Suprapubic skin (tissue), 4 donors: ENCODE measurements around the gene SNRPB. TPM values are rescaled to one million over a fixed set of nuclear protein-coding genes. Genes with fewer than 3 reads are reported as not detected.
A peak's percentile ranks its signal among the peaks of the same experiment; 100 is the strongest.

ENCODE experiments used
- DNase-seq, 2 donors: peaks; one replicate each; pipeline ENCODE4 v3.0.0-alpha.2; 2019; ENCODE audit warnings: low spot score in 2 of 2
- H3K27ac ChIP-seq: fragments of 200-600 bp; sonication (generic); one replicate; pipeline ENCODE4 v1.5.1; 2019
- H3K27me3 ChIP-seq: fragments of 200-600 bp; sonication (generic); one replicate; pipeline ENCODE4 v1.5.1; 2019
- H3K36me3 ChIP-seq: fragments of 200-600 bp; sonication (generic); one replicate; pipeline ENCODE4 v1.5.1; 2019
- H3K4me1 ChIP-seq: fragments of 200-600 bp; sonication (generic); one replicate; pipeline ENCODE4 v1.5.1; 2019
- H3K4me3 ChIP-seq: fragments of 200-600 bp; sonication (generic); one replicate; pipeline ENCODE4 v1.5.1; 2019; ENCODE audit warnings: mild to moderate bottlenecking
- H3K9me3 ChIP-seq: fragments of 200-600 bp; sonication (generic); one replicate; pipeline ENCODE4 v1.5.1; 2019
- EP300 ChIP-seq: sonication (generic); formaldehyde crosslinking; IDR thresholded peaks from one replicate; pipeline ENCODE4 v1.6.1; 2017; ENCODE audit warnings: antibody characterized with exemption
- POLR2A ChIP-seq, 2 donors: fragments of 450-650 bp; IDR thresholded peaks; one replicate each; pipeline ENCODE4 v1.6.1; 2017; ENCODE audit warnings: antibody characterized with exemption in 2 of 2, mild to moderate bottlenecking in 2 of 2, moderate library complexity in 2 of 2
- POLR2AphosphoS5 ChIP-seq, 3 donors: sonication (generic); formaldehyde crosslinking; IDR thresholded peaks; one replicate each; pipeline ENCODE4 v1.6.1; 2017; ENCODE audit warnings: antibody characterized with exemption in 3 of 3
- WGBS: methylation state at CpG from one replicate; pipeline ENCODE4 v1.1.5; 2018; 5-methylcytosine and 5-hydroxymethylcytosine counted together
- total RNA-seq, 4 donors: library from RNA; depleted of rRNA; stranded (reverse); fragments of >200 nt; gene quantifications; one replicate each; pipeline ENCODE4 v1.1.0, GENCODE V29; 2016
- TF ChIP-seq, protein P1 (sequence below), 2 donors: fragments of 200-600 bp in 1 of 2; fragments of 450-650 bp in 1 of 2; sonication (generic) in 1 of 2; IDR thresholded peaks; one replicate each; pipeline ENCODE4 v1.5.1; 2016 to 2019; ENCODE audit warnings: antibody characterized with exemption in 2 of 2, mild to moderate bottlenecking in 1 of 2, moderate library complexity in 1 of 2

The SNRPB gene
- total RNA-seq, 4 donors from 2014 or later: 133 to 250 (median 221) TPM

GRCh38 chr20:2480381-2480780 is 9.8 kb upstream of the SNRPB start:
- H3K27me3 ChIP-seq: no peaks in the 10 kb centered on the region
- H3K4me1 ChIP-seq: no peaks in the 10 kb centered on the region
- TF ChIP-seq, protein P1, sequence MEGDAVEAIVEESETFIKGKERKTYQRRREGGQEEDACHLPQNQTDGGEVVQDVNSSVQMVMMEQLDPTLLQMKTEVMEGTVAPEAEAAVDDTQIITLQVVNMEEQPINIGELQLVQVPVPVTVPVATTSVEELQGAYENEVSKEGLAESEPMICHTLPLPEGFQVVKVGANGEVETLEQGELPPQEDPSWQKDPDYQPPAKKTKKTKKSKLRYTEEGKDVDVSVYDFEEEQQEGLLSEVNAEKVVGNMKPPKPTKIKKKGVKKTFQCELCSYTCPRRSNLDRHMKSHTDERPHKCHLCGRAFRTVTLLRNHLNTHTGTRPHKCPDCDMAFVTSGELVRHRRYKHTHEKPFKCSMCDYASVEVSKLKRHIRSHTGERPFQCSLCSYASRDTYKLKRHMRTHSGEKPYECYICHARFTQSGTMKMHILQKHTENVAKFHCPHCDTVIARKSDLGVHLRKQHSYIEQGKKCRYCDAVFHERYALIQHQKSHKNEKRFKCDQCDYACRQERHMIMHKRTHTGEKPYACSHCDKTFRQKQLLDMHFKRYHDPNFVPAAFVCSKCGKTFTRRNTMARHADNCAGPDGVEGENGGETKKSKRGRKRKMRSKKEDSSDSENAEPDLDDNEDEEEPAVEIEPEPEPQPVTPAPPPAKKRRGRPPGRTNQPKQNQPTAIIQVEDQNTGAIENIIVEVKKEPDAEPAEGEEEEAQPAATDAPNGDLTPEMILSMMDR (IDR thresholded peaks at IDR 0.05): no peak
- no peak for TF ChIP-seq POLR2A (IDR thresholded peaks at IDR 0.05)
- no peak for TF ChIP-seq POLR2AphosphoS5 (IDR thresholded peaks at IDR 0.05)
- no peak for TF ChIP-seq EP300
- 96% methylated on average over 2 of the region's 2 CpGs for WGBS
- H3K36me3 ChIP-seq: peaks cover 32% of the 10 kb centered on the region
- no peak overlapping the region for H3K4me3 ChIP-seq
- DNase-seq: no peak
- no peak overlapping the region for H3K27ac ChIP-seq
- H3K9me3 ChIP-seq: peaks cover 5% of the 10 kb centered on the region

GRCh38 chr20:2476742-2477615 is 6.4 kb upstream of the SNRPB start:
- DNase-seq: no peak
- WGBS: 88% methylated on average over 5 of the region's 5 CpGs
- no peaks in the 10 kb centered on the region for H3K27me3 ChIP-seq
- H3K36me3 ChIP-seq: peaks cover 5% of the 10 kb centered on the region
- H3K4me3 ChIP-seq: no peak overlapping the region
- no peak overlapping the region for H3K27ac ChIP-seq
- TF ChIP-seq, protein P1 (IDR thresholded peaks at IDR 0.05): no peak
- TF ChIP-seq POLR2A (IDR thresholded peaks at IDR 0.05) (no peak), EP300 (no peak), POLR2AphosphoS5 (IDR thresholded peaks at IDR 0.05) (no peak)
- peaks cover 5% of the 10 kb centered on the region for H3K9me3 ChIP-seq
- H3K4me1 ChIP-seq: no peaks in the 10 kb centered on the region

DNA sequence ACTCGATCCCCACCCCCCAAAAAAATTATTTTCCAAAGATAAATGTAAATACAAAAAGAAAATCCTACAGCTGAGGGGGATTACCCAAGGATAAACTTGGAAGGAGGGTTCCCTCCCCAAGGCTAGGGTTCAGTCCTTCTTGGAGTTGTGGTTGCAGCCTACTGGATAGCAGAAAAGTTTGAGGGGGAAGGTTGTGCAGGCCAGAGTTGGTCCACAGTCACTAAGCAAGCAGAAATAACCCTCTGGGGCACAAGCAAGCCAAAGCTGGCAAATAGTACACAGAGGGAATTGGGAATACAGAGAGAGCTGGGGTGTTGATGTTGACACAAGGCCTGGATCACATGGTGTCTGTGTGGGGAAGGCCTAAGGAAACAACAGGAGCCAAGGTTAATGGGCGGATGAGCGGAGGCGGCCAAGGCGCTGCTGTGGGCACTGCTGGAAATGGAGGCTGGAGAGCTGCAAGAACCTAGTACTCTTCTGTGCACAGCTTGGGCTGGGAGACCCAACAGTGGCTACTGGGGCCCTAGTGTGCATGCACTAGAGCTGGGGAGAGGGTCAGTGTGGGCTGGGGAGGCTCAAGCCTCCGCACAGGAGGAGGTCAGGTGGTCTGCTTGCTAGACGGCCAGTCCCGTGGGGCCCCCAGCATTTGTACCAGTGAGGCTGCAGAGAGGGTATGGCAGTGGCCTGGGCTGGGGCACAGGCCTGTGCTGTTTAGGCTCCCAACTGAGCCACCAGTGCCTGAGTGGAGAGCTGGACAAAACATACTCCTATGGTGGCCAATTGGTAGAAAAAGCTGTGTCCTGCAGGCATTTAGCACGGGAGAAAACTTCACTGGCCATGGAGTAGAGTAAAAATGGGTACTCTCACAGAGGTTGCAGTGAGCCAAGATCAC is 5.5 kb upstream of the SNRPB start:
- Histone ChIP-seq H3K27ac (no peak overlapping the region), H3K36me3 (peaks cover 2% of the 10 kb centered on the region), H3K4me1 (no peaks in the 10 kb centered on the region), H3K27me3 (no peaks in the 10 kb centered on the region), H3K9me3 (peaks cover 5% of the 10 kb centered on the region), H3K4me3 (no peak overlapping the region)
- no peak for DNase-seq
- WGBS: 91% methylated on average over 6 of the region's 9 CpGs
- TF ChIP-seq EP300 (no peak), POLR2AphosphoS5 (IDR thresholded peaks at IDR 0.05) (no peak), POLR2A (IDR thresholded peaks at IDR 0.05) (no peak)
- TF ChIP-seq, protein P1 (IDR thresholded peaks at IDR 0.05): no peak

DNA sequence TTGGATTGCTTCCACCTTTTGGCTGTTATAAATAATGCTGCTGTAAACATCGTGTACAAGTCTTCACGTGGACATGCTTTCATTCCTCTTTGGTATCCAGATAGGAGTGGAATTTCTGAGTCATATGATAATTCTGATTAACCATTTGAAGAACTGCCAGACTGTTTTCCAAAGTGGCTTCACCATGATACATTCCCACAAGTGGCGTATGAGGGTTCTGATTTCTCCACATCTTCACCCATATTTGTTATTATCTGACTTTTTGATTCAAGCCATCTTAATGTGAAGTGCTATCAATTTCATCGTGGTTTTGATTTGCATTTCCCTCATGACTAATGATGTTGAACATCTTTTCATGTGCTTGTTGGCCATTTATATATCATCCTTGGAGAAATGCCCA is 2.9 kb upstream of the SNRPB start:
- no peaks in the 10 kb centered on the region for H3K9me3 ChIP-seq
- TF ChIP-seq EP300 (no peak), POLR2AphosphoS5 (IDR thresholded peaks at IDR 0.05) (no peak), POLR2A (IDR thresholded peaks at IDR 0.05) (no peak)
- TF ChIP-seq, protein P1 (IDR thresholded peaks at IDR 0.05): no peak
- H3K27ac ChIP-seq: no peak overlapping the region
- DNase-seq: no peak
- no peaks in the 10 kb centered on the region for H3K36me3 ChIP-seq
- WGBS: 33% methylated on average over 4 of the region's 4 CpGs
- no peaks in the 10 kb centered on the region for H3K27me3 ChIP-seq
- H3K4me3 ChIP-seq: no peak overlapping the region
- H3K4me1 ChIP-seq: peaks cover 14% of the 10 kb centered on the region

DNA sequence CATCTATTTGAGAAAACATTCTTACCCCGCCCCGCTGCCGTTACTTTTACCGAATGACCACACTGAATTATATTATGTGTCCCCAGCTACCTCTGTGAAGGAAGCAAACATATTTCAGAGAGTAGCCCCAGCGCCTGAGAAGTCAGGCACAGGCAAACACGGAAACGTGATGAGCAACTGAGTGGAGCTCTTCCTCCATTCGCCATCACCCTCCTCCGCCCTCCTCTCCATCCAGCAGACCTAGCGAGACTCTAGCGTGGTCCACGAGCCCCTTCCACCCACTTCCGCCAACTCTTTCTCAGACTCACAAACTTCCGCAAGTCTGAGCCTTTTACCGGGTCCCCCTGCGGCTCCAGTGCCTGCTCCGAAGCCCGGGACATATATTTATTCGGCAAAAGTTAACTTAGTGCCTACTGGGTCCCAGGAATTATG is 582 bp downstream of the SNRPB start:
- H3K27ac ChIP-seq: peak overlapping the region; percentile 89
- H3K36me3 ChIP-seq: peaks cover 27% of the 10 kb centered on the region
- no peaks in the 10 kb centered on the region for H3K27me3 ChIP-seq
- peak overlapping the region; percentile 78 for H3K4me3 ChIP-seq
- H3K4me1 ChIP-seq: peaks cover 21% of the 10 kb centered on the region
- TF ChIP-seq POLR2AphosphoS5 (IDR thresholded peaks at IDR 0.05) (no peak), POLR2A (IDR thresholded peaks at IDR 0.05) (no peak), EP300 (no peak)
- TF ChIP-seq, protein P1 (IDR thresholded peaks at IDR 0.05): no peak
- H3K9me3 ChIP-seq: no peaks in the 10 kb centered on the region
- under 1% methylated on average over 19 of the region's 19 CpGs for WGBS
- DNase-seq: peak in 1 of 2 donors; percentile 69
